Suprapubic skin (tissue), 4 donors: ENCODE measurements around the gene C11orf16.

Experiments used
- CTCF ChIP-seq, 2 donors: fragments of 200-600 bp in 1 of 2; fragments of 450-650 bp in 1 of 2; sonication (generic) in 1 of 2; IDR thresholded peaks; one replicate each; pipeline ENCODE4 v1.5.1; 2016 to 2019; ENCODE audit warnings: antibody characterized with exemption in 2 of 2, mild to moderate bottlenecking in 1 of 2, moderate library complexity in 1 of 2
- EP300 ChIP-seq: sonication (generic); formaldehyde crosslinking; IDR thresholded peaks from one replicate; pipeline ENCODE4 v1.6.1; 2017; ENCODE audit warnings: antibody characterized with exemption
- POLR2A ChIP-seq, 2 donors: fragments of 450-650 bp; IDR thresholded peaks; one replicate each; pipeline ENCODE4 v1.6.1; 2017; ENCODE audit warnings: antibody characterized with exemption in 2 of 2, mild to moderate bottlenecking in 2 of 2, moderate library complexity in 2 of 2
- POLR2AphosphoS5 ChIP-seq, 3 donors: sonication (generic); formaldehyde crosslinking; IDR thresholded peaks; one replicate each; pipeline ENCODE4 v1.6.1; 2017; ENCODE audit warnings: antibody characterized with exemption in 3 of 3

- TF ChIP-seq POLR2AphosphoS5 (IDR thresholded peaks at IDR 0.05) (peak in 1 of 3 donors; percentile 13), CTCF (IDR thresholded peaks at IDR 0.05) (no peak), POLR2A (IDR thresholded peaks at IDR 0.05) (no peak), EP300 (no peak)
These were observed 61.5 kb downstream of the C11orf16 start for GRCh38 chr11:8871171-8871775.
